ENCODE data around the gene GPR62.
"Not testable (repeated sequence)": the region's sequence is repeated elsewhere in the genome, so short reads cannot be mapped to it uniquely, and the experiment has no call there.

GPR62 gene

GRCh38 chr3:51974277-51974962, 19.2 kb downstream of the GPR62 start:
- DNase-seq, result peak; percentile 58

- DNase-seq, result peak; percentile 82
Measured at GRCh38 chr3:51974963-51975851, 20.0 kb downstream of the GPR62 start, which contains the start of gene ABHD14A. Gene ABHD14A (plus strand): TSS chr3:51975064. CDS start chr3:51975136, 72 bp downstream.

GRCh38 chr3:51975852-51976549, 20.8 kb downstream of the GPR62 start:
- peak; percentile 47 for DNase-seq

GRCh38 chr3:51977446-51978142, 22.4 kb downstream of the GPR62 start:
- no peak for DNase-seq

- DNase-seq, result no peak
Measured at GRCh38 chr3:51978143-51978502, 22.9 kb downstream of the GPR62 start.

GRCh38 chr3:51980253-51980652, 25.1 kb downstream of the GPR62 start:
- DNase-seq, result no peak

GRCh38 chr3:51982352-51982837, 27.2 kb downstream of the GPR62 start:
- peak; percentile 87 for DNase-seq

- peak; percentile 87 for DNase-seq
Measured at GRCh38 chr3:51982838-51983577, 27.8 kb downstream of the GPR62 start, which contains the start of gene ACY1. Gene ACY1 (plus strand): TSS chr3:51983535. CDS start chr3:51984065, 530 bp downstream.

GRCh38 chr3:51983578-51984268, 28.5 kb downstream of the GPR62 start:
- DNase-seq, result no peak

- no peak for DNase-seq
Measured at GRCh38 chr3:51984269-51984647, 29.1 kb downstream of the GPR62 start.

- no peak for DNase-seq
Measured at GRCh38 chr3:51985063-51985462, 29.9 kb downstream of the GPR62 start.

GRCh38 chr3:51986010-51986947, 31.1 kb downstream of the GPR62 start:
- no peak for DNase-seq

- DNase-seq, result no peak
Measured at GRCh38 chr3:51987568-51987967, 32.4 kb downstream of the GPR62 start.

GRCh38 chr3:51988286-51989146, 33.3 kb downstream of the GPR62 start:
- DNase-seq, result no peak

- DNase-seq, result not testable (repeated sequence)
Measured at GRCh38 chr3:51990501-51990971, 35.4 kb downstream of the GPR62 start.

- no peak for DNase-seq
Measured at GRCh38 chr3:51992017-51992682, 37.0 kb downstream of the GPR62 start.

GRCh38 chr3:51993657-51994056, 38.5 kb downstream of the GPR62 start:
- not testable (repeated sequence) for DNase-seq

GRCh38 chr3:51994530-51994929, 39.3 kb downstream of the GPR62 start:
- DNase-seq, result no peak
